Fibroblast of the aortic adventitia (primary cell): ENCODE results near the gene H1-8. TPM values are rescaled to one million over a fixed set of nuclear protein-coding genes. Genes with fewer than 3 reads are reported as not detected.

ENCODE experiments used
- DNase-seq: peaks from one replicate; pipeline ENCODE4 v3.0.0-alpha.2; 2010; ENCODE audit warnings: low read depth
- H3K4me3 ChIP-seq: 2 replicates; pipeline ENCODE4 v1.5.1; 2011; ENCODE audit warnings: low read depth, mild to moderate bottlenecking, control low read depth, low read length, moderate library complexity
- total RNA-seq: library from RNA; depleted of rRNA; stranded (reverse); fragments of >200 nt; gene quantifications from 2 replicates; pipeline ENCODE4 v1.2.3, GENCODE V29; 2012; ENCODE audit warnings: low replicate concordance
- TF ChIP-seq, protein P1 (sequence below): IDR thresholded peaks from 2 replicates; pipeline ENCODE4 v1.5.1; 2011; ENCODE audit warnings: mild to moderate bottlenecking, low read length, control low read depth, inconsistent platforms; ENCODE audit not compliant: insufficient read depth

H1-8 gene
- total RNA-seq, 1 donor = not detected

DNA sequence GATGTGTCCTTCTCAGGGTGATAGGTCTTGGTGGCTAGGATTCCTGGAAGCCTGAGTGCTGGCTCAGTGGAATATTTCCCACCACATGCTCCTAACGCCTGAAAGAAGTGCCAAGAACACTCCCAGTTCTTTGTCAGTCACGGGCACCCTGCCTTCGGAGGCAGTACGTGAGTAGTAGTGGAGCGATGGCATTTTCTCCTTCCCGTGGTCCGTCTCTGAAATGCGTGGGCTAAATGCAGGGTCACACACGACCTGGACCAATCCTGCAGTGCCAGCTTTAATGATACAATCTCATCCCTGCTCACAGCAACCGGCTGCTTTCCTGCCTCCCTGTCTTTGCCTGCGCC, 14.5 kb downstream of the H1-8 start:
- peak; percentile 44 for DNase-seq
- no peak overlapping the region for H3K4me3 ChIP-seq

DNA sequence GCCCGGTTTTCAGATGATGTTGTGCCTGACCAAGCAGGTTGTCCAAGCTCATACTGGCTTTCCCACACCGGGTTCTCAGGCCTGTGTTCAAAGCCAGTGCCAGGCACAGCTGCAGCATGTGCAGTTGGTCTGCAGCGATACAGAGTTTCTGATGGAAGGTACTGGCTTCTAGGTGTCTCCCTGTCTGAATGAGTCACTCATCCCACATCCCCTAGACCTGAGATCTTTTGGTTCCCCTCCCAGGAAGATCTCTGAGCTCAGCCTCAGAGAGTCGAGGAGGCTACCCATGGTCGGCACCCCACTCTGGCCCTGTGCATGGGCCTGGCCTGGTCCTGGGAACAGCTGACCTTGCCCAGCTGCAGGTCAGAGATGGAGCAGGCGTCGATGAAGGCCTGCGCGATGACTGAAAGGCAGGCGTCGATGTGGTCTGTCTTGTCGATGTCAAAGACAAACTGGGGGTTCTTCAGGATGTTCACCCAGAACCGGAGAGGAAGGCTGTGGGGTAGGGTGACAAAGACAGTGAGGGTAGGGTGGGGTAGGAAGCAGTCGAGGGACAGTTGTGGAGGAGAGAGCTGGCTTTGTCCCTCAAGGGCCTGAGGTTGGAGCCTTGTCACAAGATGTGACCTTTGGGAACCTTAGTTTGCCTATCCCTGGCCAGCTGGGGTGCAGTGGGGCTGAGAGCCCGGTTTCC, 15.3 kb downstream of the H1-8 start:
- no peak overlapping the region for H3K4me3 ChIP-seq
- TF ChIP-seq, protein P1, sequence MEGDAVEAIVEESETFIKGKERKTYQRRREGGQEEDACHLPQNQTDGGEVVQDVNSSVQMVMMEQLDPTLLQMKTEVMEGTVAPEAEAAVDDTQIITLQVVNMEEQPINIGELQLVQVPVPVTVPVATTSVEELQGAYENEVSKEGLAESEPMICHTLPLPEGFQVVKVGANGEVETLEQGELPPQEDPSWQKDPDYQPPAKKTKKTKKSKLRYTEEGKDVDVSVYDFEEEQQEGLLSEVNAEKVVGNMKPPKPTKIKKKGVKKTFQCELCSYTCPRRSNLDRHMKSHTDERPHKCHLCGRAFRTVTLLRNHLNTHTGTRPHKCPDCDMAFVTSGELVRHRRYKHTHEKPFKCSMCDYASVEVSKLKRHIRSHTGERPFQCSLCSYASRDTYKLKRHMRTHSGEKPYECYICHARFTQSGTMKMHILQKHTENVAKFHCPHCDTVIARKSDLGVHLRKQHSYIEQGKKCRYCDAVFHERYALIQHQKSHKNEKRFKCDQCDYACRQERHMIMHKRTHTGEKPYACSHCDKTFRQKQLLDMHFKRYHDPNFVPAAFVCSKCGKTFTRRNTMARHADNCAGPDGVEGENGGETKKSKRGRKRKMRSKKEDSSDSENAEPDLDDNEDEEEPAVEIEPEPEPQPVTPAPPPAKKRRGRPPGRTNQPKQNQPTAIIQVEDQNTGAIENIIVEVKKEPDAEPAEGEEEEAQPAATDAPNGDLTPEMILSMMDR = no peak
- DNase-seq = no peak

More for the DNA sequence above, 14.5 kb downstream of the H1-8 start:
- TF ChIP-seq, protein P1 = no peak

DNA sequence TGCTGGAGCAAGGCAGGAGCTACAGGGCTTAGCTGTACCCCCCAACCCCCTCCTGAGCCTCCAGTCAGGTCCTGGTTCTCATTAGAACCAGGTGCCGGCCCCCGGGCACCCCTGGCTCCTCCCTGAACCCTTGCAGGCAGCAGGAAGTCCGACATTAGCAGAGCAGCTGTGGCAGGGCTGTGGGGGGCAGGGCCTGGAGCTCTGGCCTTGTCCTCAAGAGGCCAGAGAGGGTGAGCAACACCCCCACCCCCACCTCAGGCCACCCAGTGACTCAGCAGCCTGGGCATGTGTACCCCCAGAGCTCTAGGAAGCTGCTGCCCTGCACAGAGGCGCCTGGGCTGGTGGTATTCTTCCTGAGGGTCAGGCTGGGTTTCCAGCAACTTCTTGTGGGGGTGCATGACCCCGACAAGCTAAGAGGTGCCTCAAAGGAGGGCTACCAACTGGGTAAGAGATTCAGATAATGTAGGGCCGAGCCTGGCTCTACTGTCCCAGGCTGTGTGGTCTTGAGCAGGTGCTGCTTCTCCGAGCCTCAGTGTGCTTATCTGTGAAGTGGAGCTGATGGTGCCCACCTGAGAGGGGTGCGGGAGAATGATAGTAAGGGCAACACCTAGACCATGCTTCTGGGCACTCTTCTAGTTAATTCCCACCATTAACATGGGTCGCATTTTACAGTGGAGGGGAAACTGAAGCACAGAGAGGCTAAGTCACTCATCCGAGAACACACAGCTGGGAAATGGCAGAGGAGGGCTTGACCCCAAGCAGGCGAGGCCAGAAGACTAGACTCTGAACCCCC, 16.0 kb downstream of the H1-8 start:
- peak; percentile 51 for DNase-seq
- TF ChIP-seq, protein P1 = no peak
- no peak overlapping the region for H3K4me3 ChIP-seq

DNA sequence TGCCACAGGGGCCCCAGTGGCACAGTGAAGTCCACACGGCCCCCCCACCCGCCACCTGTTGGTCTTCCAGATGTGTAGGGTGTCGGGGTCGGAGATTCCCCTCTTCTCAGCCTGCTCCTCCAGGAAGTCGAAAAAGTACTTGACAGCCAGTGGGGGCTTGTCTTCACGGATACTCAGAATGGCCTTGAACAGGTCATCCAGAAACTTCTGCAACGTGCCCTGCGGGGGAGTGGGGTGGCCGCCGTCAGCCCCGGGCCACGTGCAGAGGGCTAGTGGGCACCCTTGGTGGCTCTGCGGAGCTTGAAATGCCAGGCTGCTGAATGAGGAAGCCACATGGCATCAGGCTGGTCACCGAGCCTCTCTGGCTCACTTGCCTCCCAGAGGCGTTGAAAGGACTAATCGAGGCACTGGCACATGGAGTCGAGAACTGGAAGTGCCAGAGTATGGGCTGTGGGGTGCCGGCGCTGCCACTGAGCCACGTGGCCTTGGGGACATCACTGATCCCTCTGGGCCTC, 16.6 kb downstream of the H1-8 start:
- TF ChIP-seq, protein P1 = no peak
- DNase-seq = no peak
- H3K4me3 ChIP-seq = no peak overlapping the region

DNA sequence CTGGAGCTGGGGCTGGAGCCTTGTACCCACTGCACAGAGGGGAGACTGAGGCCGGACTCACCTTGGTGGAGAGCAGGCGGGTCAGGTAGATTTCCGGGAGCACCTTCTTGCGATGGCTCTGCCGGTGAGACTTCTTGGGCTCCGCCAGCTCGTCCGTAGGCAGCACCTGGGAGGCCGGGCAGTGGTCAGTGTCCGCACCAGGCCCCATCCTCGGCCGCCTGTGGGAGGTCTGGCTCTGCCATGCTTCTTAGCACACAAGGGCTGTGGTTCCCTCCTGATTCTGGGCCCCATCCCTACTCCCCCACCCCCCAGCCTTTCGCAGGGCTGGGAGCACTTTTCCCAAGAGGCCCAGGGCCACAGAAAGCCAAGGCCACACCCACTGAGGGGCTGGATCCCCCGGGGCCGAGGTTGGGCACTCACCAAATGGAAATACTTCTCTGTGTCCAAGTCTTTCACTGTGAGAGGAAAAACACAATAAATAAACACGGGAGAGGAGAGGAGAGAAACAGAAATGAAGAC, 17.4 kb downstream of the H1-8 start:
- no peak overlapping the region for H3K4me3 ChIP-seq
- peak; percentile 76 for DNase-seq
- TF ChIP-seq, protein P1 = no peak

DNA sequence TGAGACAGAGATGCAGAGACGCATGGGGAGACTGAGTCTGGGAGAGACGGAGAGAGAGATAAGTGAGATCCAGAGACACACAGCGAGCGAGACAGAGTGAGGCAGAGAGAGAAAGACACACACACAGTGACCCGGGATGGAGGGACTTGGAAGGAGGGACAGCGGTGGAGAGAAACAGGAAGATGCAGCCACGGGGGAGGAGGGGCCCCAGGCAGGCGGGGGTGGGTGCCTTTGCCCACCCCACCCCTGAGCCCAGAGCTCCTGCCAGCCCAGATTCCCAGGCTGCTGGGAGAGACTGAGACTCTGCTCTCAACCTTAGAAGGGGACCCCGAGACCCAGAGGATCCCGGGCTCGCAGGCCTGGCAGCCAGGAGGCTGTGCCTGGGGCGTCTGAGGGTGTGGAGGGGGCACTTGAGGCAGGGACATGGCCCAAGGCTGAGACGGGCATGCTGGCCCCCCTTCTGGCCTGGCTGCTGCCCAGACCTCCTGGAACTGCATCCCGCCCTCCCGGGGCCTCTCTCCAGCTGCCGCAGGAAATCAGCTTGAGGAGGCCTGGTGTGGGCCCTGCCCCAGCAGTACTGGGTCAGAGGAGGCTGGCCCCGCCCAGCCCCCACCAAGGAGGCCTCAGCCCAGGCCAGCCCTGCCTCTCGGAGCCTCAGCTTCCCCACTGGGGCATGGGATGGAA, 18.1 kb downstream of the H1-8 start:
- DNase-seq = peak; percentile 84
- peak overlapping the region; percentile 39 for H3K4me3 ChIP-seq

More for the DNA sequence above, 18.1 kb downstream of the H1-8 start:
- TF ChIP-seq, protein P1 = no peak
